ENCODE measurements around the gene NKAPD1. TPM values are rescaled to one million over a fixed set of nuclear protein-coding genes. Genes with fewer than 3 reads are reported as not detected.
"Not testable (repeated sequence)": the region's sequence is repeated elsewhere in the genome, so short reads cannot be mapped to it uniquely, and the experiment has no call there.

NKAPD1 gene
- total RNA-seq, 1 donor from 2014 or later, result 22.3 TPM

GRCh38 chr11:112033902-112034301 lies 40.2 kb upstream of the NKAPD1 start:
- DNase-seq, result no peak
- no peaks in the 10 kb centered on the region for H3K27me3 Mint-ChIP-seq (ENCODE audit: unreplicated experiment)
- no peaks in the 10 kb centered on the region for H3K9me3 Mint-ChIP-seq (ENCODE audit: unreplicated experiment)
- H3K4me3 Mint-ChIP-seq (ENCODE audit: unreplicated experiment), result no peak overlapping the region
- H3K36me3 Mint-ChIP-seq (ENCODE audit: unreplicated experiment), result peaks cover 9% of the 10 kb centered on the region
- H3K4me1 Mint-ChIP-seq (ENCODE audit: low read depth, unreplicated experiment), result no peaks in the 10 kb centered on the region
- TF ChIP-seq, protein P1, sequence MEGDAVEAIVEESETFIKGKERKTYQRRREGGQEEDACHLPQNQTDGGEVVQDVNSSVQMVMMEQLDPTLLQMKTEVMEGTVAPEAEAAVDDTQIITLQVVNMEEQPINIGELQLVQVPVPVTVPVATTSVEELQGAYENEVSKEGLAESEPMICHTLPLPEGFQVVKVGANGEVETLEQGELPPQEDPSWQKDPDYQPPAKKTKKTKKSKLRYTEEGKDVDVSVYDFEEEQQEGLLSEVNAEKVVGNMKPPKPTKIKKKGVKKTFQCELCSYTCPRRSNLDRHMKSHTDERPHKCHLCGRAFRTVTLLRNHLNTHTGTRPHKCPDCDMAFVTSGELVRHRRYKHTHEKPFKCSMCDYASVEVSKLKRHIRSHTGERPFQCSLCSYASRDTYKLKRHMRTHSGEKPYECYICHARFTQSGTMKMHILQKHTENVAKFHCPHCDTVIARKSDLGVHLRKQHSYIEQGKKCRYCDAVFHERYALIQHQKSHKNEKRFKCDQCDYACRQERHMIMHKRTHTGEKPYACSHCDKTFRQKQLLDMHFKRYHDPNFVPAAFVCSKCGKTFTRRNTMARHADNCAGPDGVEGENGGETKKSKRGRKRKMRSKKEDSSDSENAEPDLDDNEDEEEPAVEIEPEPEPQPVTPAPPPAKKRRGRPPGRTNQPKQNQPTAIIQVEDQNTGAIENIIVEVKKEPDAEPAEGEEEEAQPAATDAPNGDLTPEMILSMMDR (IDR thresholded peaks at IDR 0.05; ENCODE audit: partially characterized antibody, unreplicated experiment), result no peak
- no peak overlapping the region for H3K27ac Mint-ChIP-seq (ENCODE audit: unreplicated experiment)

DNA sequence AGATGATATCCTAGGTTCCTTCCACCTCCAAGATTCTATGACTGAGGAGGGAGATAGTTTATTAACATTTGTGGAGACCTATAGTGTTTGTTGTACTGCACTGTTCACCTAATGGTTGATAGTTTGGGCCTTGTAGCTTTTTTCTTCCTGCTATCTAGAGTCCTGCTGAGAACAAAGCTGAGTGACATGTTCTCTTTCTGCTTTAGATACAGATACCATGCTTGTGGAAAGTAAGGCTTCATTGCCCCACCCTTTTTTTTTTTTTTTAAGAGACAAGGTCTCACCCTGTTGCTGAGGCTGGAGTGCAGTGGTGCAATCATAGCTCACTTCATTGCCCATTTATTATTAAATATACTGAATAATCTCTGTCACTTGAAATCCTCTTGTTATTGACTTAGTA lies 36.6 kb upstream of the NKAPD1 start:
- no peak for DNase-seq
- no peaks in the 10 kb centered on the region for H3K4me1 Mint-ChIP-seq (ENCODE audit: low read depth, unreplicated experiment)
- no peaks in the 10 kb centered on the region for H3K27me3 Mint-ChIP-seq (ENCODE audit: unreplicated experiment)
- H3K4me3 Mint-ChIP-seq (ENCODE audit: unreplicated experiment), result no peak overlapping the region
- no peaks in the 10 kb centered on the region for H3K36me3 Mint-ChIP-seq (ENCODE audit: unreplicated experiment)
- TF ChIP-seq, protein P1 (IDR thresholded peaks at IDR 0.05; ENCODE audit: partially characterized antibody, unreplicated experiment), result no peak
- H3K9me3 Mint-ChIP-seq (ENCODE audit: unreplicated experiment), result no peaks in the 10 kb centered on the region
- no peak overlapping the region for H3K27ac Mint-ChIP-seq (ENCODE audit: unreplicated experiment)

- H3K4me3 Mint-ChIP-seq (ENCODE audit: unreplicated experiment), result no peak overlapping the region
- H3K27ac Mint-ChIP-seq (ENCODE audit: unreplicated experiment), result no peak overlapping the region
- peaks cover 3% of the 10 kb centered on the region for H3K9me3 Mint-ChIP-seq (ENCODE audit: unreplicated experiment)
Observed at GRCh38 chr11:112042161-112042960, 31.7 kb upstream of the NKAPD1 start.

GRCh38 chr11:112042961-112043304 lies 31.2 kb upstream of the NKAPD1 start:
- Mint-ChIP-seq H3K36me3 (ENCODE audit: unreplicated experiment) (peaks cover 11% of the 10 kb centered on the region), H3K27ac (ENCODE audit: unreplicated experiment) (no peak overlapping the region), H3K9me3 (ENCODE audit: unreplicated experiment) (peaks cover 3% of the 10 kb centered on the region), H3K27me3 (ENCODE audit: unreplicated experiment) (no peaks in the 10 kb centered on the region), H3K4me3 (ENCODE audit: unreplicated experiment) (no peak overlapping the region), H3K4me1 (ENCODE audit: low read depth, unreplicated experiment) (no peaks in the 10 kb centered on the region)
- TF ChIP-seq, protein P1 (IDR thresholded peaks at IDR 0.05; ENCODE audit: partially characterized antibody, unreplicated experiment), result no peak
- DNase-seq, result no peak

More at GRCh38 chr11:112042161-112042960, 31.7 kb upstream of the NKAPD1 start:
- H3K4me1 Mint-ChIP-seq (ENCODE audit: low read depth, unreplicated experiment), result no peaks in the 10 kb centered on the region
- DNase-seq, result no peak
- TF ChIP-seq, protein P1 (IDR thresholded peaks at IDR 0.05; ENCODE audit: partially characterized antibody, unreplicated experiment), result no peak
- peaks cover 9% of the 10 kb centered on the region for H3K36me3 Mint-ChIP-seq (ENCODE audit: unreplicated experiment)
- no peaks in the 10 kb centered on the region for H3K27me3 Mint-ChIP-seq (ENCODE audit: unreplicated experiment)

DNA sequence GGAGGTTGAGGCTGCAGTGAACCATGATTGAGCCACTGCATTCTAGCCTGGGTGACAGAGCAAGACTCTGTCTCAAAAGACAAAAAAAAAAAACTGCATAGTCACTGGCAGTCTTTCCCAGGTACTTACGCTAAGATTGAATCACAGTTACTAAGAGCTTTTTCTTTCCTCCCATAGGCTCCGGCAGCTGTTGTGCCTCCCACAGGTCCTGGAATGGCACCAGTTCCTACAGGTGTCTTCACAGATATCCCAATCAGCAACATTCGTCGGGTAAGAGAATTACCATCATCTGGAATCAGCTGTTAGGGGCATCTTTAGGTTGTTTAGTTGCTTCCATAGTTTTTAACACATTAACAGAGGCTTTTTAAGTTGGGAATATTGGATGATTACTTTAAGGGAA lies 29.1 kb upstream of the NKAPD1 start:
- Mint-ChIP-seq H3K27me3 (ENCODE audit: unreplicated experiment) (no peaks in the 10 kb centered on the region), H3K27ac (ENCODE audit: unreplicated experiment) (no peak overlapping the region), H3K4me3 (ENCODE audit: unreplicated experiment) (no peak overlapping the region), H3K36me3 (ENCODE audit: unreplicated experiment) (peaks cover 11% of the 10 kb centered on the region), H3K9me3 (ENCODE audit: unreplicated experiment) (peaks cover 3% of the 10 kb centered on the region), H3K4me1 (ENCODE audit: low read depth, unreplicated experiment) (no peaks in the 10 kb centered on the region)
- TF ChIP-seq, protein P1 (IDR thresholded peaks at IDR 0.05; ENCODE audit: partially characterized antibody, unreplicated experiment), result no peak
- no peak for DNase-seq

- H3K27me3 Mint-ChIP-seq (ENCODE audit: unreplicated experiment); H3K4me3 Mint-ChIP-seq (ENCODE audit: unreplicated experiment); H3K4me1 Mint-ChIP-seq (ENCODE audit: low read depth, unreplicated experiment); H3K9me3 Mint-ChIP-seq (ENCODE audit: unreplicated experiment); DNase-seq; H3K27ac Mint-ChIP-seq (ENCODE audit: unreplicated experiment): not testable (repeated sequence)
- H3K36me3 Mint-ChIP-seq (ENCODE audit: unreplicated experiment), result peaks cover 11% of the 10 kb centered on the region
Observed at GRCh38 chr11:112046647-112047046, 27.5 kb upstream of the NKAPD1 start.

DNA sequence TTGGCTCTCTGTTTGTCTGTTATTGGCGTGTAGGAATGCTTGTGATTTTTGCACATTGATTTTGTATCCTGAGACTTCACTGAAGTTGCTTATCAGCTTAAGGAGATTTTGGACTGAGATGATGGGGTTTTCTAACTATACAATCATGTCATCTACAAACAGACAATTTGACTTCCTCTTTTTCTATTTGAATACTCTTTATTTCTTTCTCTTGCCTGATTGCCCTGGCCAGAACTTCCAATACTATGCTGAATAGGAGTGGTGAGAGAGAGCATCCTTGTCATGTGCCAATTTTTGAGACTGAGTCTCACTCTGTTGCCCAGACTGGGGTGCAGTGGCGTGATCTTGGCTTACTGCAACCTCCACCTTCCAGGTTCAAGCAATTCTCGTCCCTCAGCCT lies 25.8 kb upstream of the NKAPD1 start:
- not testable (repeated sequence) for H3K27me3 Mint-ChIP-seq (ENCODE audit: unreplicated experiment); H3K27ac Mint-ChIP-seq (ENCODE audit: unreplicated experiment); DNase-seq; H3K4me3 Mint-ChIP-seq (ENCODE audit: unreplicated experiment); H3K4me1 Mint-ChIP-seq (ENCODE audit: low read depth, unreplicated experiment); H3K9me3 Mint-ChIP-seq (ENCODE audit: unreplicated experiment)
- H3K36me3 Mint-ChIP-seq (ENCODE audit: unreplicated experiment), result peaks cover 11% of the 10 kb centered on the region
